GM18951 (cell line): ENCODE results near the gene UBE2D2.

ENCODE experiments used
- POLR2A ChIP-seq: IDR thresholded peaks from 4 replicates; pipeline ENCODE4 v1.6.1; 2011; ENCODE audit warnings: mild to moderate bottlenecking; ENCODE audit not compliant: insufficient read length, insufficient read depth; ENCODE audit errors: extremely low read depth
- in situ Hi-C: fragments of 300-500 bp; cut with MboI; formaldehyde crosslinking; loops from one replicate; pipeline ENCODE4 v1.12.0; 2022; ENCODE audit warnings: low sequenced_read_pairs, mixed read lengths, inconsistent platforms; ENCODE audit not compliant: unreplicated experiment

The UBE2D2 gene

DNA sequence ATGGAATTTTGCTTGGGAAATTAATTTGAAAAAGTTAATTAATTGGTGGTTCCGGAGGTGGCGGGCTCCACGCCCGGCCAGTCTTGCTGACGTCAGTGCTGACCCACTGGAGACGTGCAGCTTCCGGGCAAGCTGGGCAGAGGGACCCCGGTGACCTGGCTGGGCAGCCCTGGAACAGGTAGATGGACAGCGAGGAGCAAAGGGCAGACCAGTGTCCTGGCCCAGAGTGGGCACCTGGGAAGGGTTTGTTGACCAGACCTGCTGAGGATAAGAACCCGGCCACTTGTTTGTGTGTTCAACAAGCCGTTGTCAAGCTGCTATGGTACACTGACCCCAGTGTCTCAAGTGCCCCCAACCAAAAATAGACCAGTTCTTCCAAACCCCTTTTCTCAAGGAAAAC, 104.5 kb downstream of the UBE2D2 start:
- TF ChIP-seq POLR2A: no peak
- in situ Hi-C loops: no loop called here

DNA sequence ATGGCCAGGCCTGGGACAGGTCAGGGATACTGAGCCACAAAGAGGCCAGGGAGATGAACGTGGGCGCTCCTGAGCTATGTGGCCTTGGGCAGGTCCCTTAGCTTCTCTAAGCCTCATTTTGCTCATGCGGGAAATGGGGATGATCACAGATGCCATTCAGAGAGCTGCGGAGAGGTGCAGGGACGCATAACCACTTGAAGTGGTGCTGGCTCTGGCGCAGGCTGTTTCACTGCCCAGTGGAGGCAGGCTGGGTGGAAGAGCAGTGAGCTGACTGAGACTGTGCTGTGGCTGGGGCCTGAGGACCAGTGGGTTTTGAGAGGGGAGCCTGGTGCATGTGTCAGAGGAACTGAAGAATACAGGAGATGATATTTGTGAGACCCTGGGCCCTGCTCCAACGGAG, 105.4 kb downstream of the UBE2D2 start:
- no peak for TF ChIP-seq POLR2A
- in situ Hi-C loops: no loop called here

DNA sequence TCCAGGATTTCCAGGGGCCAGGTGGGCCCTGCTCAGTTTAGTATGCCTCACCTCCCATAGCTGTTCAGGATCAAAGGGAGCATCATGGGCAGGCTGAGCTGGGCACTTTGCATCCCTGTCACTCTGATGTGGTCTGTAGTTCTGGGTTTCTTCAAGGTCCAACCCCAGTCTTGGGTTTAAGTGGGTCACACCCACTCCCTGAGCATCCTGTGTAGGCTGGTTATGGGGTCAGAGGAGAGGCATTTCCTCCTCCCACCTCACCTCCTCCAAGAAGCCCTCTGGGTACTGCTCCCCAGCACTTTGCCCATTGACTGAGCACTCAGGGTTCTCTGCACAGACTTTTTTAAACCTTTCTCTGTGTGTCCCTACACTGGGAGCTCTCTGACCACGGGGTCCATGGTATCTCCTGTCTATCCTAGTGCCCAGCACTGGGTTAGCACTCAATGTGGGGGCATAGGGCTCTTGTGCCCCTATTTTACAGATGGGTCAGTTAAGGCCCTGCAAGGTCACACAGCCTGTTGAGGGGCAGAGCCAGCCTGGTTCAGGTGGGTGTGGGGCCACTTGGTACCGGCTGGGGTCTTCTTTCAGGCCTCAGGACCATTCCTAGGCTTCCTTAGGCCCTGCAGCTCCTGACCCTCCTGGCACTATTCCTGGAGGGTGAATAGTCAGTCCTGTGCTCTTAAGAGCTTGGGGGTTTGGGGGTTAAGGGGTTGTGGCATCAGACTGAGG, 106.0 kb downstream of the UBE2D2 start:
- no peak for TF ChIP-seq POLR2A
- in situ Hi-C loops: no loop called here

DNA sequence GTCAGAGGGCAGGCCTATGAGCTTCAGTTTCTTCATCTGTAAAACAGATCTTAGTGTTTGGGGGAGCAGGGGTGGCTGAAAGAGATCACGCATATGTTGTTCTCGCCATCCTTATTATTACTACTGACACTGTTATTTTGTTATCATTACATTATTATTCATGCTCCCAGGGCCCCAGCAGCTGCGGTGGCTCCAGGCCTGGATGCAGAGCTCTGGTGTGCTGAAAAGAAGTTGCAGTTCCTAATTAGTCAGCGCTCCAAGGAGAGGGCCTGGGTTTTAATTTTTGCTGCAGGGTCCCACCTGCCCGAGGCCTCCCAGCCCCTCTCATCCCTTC, 106.6 kb downstream of the UBE2D2 start:
- in situ Hi-C loops: no loop called here
- no peak for TF ChIP-seq POLR2A

DNA sequence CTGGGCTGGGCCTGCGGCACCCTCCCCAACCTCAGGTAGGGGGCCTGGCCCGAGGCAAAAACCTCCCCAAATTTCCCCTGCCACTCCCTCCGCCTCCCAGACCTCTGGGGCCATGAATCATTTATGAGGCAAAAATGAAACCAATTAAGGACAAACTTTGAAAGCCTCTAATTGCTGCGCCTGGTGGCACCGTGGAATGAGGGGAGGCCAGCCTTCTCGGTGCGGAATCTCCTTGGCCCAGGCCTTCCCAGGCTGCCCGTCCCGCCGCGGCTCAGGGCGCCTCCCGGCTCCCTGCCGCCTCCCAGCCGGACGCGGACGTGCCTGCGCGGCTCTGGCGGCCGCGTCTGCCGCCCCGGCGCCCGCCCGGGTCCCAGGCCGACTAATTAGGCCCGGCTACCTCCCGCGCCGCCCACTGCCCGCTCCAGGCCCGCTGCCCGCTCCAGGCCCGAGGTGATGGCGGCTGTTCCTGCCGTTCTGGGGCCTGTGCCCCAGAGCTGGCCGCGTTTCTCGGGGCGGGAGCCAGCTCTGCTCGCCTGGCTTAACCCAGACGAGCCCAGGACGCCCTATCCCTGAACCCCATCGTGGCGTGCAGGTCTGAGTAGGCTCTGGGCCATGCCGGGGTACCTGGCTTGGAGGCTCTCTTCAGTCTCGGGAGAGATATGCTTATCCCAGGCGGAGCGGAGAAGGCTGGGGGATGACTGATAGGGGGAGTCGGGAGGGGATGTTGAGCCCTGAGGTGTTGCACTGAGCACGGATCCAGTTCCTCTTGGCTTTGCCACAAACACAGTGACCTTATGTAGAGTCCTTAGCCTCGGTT, 107.1 kb downstream of the UBE2D2 start:
- in situ Hi-C loops: no loop called here
- TF ChIP-seq POLR2A: peak; percentile 65

DNA sequence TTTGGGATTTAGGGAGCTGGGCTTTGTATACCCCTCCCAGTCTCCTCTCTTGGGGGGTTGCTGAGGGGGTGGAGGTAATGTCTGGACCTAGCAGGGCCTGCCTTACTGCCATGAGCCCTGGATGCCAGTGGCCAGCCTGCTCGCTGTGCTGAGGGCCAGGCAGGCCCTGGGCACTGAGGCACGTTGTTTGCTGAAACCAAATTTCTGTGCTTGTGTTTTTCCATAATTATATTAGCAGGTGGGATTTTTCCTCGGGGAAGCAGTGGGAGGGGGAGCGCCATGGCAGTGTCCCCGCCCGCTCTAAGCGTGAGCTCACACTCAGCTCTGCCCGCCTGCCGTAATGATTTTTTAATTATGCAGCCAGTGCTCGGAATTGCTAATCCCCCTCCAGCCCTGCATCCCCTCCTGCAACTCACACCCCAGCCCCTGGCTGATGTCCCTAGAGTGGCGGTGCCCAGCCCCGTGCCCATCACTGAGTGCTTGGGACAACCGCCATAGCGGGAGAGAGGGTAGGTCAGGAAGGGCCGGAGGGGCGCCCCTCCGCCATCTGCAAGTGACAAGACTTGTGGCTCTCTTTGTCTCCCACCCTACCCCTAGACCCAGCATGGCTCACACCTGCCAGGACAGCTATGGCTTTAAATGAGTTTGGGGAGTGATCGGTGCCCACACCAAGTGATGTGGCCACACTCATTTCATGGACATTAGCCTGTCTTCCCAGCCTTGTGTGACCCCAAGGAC, 108.0 kb downstream of the UBE2D2 start:
- peak; percentile 16 for TF ChIP-seq POLR2A
- in situ Hi-C loops: no loop called here

DNA sequence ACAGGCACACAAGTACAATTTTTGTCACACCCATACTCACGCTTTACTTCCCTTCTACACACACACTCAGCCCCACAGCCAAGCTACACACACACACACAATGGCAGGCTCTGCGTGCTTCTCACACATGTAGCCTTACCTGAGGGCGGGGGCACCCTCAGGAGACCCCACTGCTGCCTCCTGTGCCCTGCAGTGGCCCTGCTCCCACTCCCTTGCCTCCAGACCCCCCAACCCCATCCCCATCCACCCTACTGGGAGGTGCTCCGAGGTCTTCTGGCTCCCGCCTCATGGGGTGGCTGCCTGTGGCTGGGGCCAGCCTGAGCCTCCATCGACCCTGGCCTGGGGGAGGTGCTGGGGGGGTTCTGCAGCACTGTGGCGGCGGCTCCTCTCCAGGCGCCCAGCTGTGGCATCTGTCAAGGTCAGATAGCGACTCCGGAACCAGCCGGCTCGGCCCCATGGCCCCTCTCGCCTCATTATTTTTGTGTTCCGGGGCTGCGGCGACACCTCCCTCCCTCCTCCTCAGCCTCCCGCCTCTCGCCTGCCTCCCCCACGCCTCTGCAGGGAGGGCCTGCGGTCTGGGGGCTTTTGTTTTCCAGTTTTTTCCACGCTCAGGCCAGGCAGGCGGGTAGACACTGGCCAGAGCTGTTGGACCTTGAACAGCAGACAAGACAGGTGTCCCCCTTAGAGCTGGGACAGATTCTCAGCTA, 108.7 kb downstream of the UBE2D2 start:
- in situ Hi-C loops: no loop called here
- TF ChIP-seq POLR2A: peak; percentile 59

DNA sequence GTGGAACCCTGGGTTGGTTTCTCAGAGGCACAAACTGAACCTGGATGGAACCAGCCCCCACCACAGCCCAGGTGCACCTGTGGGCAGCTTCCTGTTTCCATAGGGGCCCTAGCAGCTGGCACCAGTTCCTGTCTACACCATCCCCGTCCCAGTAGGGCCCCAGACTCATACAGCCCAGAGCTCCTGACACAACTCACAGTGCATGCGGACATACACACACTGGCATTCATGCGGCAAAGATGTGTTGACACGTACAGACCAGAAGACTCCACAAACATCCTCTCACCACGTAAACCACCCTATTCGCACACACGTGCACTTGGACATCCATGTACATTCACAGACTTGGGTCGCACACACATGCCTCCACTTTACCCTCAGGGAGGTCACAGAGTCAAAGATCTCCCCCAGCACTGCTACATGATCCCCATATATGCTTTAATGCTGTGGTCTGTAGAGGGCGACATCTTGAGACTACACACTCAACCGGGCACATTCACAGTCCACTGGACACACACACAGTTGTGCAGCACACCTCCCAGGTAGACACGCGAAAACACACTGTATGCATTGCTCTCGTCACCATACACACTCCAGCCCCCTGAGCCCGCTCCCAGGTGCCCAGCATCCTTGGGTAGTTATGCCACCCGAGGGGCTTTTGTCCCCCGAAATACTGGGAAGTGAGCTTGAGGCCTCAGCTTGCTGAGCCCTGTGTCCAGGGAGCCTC, 109.4 kb downstream of the UBE2D2 start:
- no peak for TF ChIP-seq POLR2A
- in situ Hi-C loops: no loop called here

DNA sequence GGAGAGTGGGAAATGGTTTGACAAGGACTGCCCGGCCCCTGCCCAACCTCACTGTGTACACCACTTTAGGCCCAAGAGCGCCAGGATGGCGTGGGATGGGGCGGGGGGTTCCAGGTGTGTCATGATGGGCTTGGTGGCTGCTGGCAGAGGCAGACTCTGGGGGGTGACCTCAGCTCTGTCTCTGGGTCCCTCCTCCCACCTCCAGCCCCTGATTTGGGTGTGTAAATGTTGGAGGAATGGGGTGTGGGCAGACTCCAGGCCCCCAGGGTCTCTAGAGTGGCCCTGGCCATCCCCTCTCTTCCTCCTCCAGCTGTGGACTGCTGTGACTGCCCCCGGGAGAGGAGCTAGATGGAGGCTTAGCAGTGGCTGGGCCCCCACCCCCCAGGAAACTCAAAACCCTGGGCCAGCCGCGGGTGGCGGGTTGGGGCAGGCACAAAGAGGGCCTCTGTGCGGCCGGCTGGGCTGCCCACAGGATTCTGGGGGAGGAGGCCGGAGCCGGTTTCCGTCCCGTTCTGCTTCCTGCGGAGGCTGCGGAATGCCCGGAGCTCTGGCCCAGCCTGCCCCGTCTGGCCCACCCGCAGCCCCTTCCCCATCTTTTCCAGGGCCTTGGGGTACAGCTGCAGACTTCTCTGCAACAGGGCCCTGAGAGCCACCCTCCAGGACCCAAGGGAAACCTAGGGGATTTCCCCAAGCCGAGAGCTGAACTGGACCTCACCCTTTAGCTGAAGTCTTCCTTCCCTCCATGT, 110.1 kb downstream of the UBE2D2 start:
- no peak for TF ChIP-seq POLR2A
- in situ Hi-C loops: no loop called here

DNA sequence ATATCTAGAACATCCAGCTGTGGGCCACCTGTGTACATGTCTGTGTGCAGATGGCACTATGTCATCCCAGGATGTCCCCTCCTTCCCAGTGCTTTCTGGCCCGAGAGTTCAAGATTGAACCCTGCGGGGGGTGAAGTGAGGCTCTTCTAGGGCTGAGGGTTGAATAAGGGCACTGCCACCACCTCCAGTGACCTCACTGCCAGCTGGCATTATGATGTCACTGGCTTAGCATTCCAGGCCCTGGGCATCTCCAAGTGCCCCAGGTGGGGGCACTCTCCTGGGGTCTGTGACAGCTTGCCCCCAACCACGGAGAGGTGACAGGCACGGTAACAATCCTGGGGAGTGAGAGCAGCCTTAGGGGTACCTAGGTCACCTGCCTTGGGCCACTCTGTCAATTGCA, 114.1 kb downstream of the UBE2D2 start:
- no peak for TF ChIP-seq POLR2A
- in situ Hi-C loops: no loop called here

DNA sequence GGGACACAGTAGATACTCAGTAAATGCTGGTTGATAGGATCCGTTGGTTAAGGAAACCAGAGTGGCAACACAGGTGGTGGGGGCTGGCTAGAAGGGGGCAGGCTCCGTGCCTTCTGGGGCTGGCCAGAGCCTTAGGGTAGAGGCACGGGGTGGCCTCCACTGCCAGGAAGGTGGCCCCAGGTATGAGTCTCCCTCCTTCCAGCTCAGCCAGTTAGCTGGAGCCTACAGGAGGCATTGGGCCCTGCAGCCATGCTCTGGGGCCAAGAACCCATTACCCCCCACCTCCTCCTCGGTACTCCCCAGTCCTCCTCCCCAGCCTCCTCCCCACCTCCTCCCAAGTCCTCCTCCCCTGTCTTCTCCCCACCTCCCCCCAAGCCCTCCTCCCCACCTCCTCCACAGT, 114.7 kb downstream of the UBE2D2 start:
- TF ChIP-seq POLR2A: no peak
- in situ Hi-C loops: no loop called here

DNA sequence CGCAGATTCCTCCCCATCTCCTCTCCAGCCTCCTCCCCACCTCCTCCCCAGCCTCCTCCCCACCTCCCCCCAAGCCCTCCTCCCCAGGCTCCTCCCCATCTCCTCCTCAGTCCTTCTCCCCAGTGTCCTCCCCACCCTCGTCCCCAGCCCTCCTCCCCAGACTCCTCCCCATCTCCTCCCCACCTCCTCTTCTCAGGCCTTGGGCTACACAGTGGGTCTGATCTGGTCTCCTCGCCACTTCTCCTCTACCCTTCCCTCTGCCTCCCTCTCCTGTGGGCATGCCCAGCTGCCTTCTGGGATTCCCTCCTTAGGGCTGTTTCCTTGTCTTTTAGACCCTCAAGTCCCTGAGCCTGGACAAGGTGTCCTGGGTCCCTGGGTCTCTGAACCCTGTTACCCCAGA, 115.3 kb downstream of the UBE2D2 start:
- in situ Hi-C loops: no loop called here
- no peak for TF ChIP-seq POLR2A
